ENCODE measurements around the gene DIS3L2.

GRCh38 chr2:231931481-231931915 is 30.0 kb upstream of the DIS3L2 start:
- no peak for TF ChIP-seq POLR2A (IDR thresholded peaks at IDR 0.05)
- TF ChIP-seq CTCF (IDR thresholded peaks at IDR 0.05), result no peak
